ENCODE measurements around the gene RPS15. TPM values are rescaled to one million over a fixed set of nuclear protein-coding genes. Genes with fewer than 3 reads are reported as not detected.
A peak's percentile ranks its signal among the peaks of the same experiment; 100 is the strongest.

RPS15 gene
- 1,175 TPM for total RNA-seq (ENCODE audit: unreplicated experiment)
- long read RNA-seq, transcript RPS15-201 (4 exons, 534 nt) = minor isoform, 30 of 1,829 reads
- long read RNA-seq, transcript RPS15-209 (4 exons, 510 nt) = major isoform, 1,549 of 1,829 reads
- long read RNA-seq, transcript RPS15-210 (3 exons, 873 nt) = minor isoform, 214 of 1,829 reads
- long read RNA-seq, partial matches to known transcripts = 5 of 1,829 reads
- long read RNA-seq, other reads (novel, unspliced or antisense) = 23 of 1,829 reads

DNA sequence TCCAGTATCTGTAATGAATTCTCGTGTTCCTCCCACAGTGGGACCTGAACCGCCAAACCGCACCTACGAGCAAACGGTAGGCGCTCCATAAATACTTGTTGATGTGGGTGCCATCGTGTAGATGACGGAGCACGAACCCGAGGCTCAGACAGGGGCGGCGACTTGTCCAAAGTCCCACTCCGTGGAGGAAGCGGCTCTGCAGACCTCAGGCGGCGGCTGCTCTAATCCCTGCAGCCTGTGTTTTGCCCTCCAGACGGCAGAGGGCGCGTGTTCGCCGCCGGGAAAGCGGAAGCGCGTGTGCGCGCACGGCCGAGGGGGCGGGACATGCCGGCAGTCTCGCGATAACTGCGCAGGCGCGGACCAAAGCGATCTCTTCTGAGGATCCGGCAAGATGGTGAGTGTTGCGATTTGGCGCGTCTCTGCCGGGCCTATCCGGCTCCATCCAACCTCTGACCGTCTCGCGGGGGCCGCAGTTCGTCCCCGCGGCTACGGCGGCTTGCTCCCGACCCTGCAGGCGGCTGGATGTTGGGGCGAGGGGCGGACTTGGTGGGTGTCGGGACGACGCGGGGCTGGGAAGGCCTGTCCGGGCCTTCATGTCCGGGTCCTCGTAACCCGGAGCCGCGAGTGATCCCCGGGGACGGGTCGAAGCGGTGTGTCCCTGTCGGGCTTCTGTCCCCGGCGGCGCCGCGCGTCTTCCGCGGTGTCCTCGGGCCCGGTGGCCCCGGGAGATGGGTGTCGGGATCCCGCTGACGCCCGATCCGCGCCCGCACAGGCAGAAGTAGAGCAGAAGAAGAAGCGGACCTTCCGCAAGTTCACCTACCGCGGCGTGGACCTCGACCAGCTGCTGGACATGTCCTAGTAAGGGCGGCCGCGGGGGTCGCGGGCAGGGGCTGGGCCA lies at the start of gene RPS15:
RPS15 (plus strand) TSS at position 362 of the 898 bp plus-strand sequence; CDS start at position 392, 30 bp downstream.
- peaks cover 28% of the 10 kb centered on the region for H3K36me3 Mint-ChIP-seq (ENCODE audit: low read depth, unreplicated experiment)
- no peaks in the 10 kb centered on the region for H3K9me3 Mint-ChIP-seq (ENCODE audit: unreplicated experiment)
- H3K27ac Mint-ChIP-seq (ENCODE audit: unreplicated experiment) = peak within 1 kb of the TSS; percentile 95
- peaks cover 5% of the 10 kb centered on the region for H3K27me3 Mint-ChIP-seq (ENCODE audit: unreplicated experiment)
- peaks cover 3% of the 10 kb centered on the region for H3K4me1 Mint-ChIP-seq (ENCODE audit: unreplicated experiment)
- peak; percentile 97 for DNase-seq (ENCODE audit: low spot score)
- H3K4me3 Mint-ChIP-seq (ENCODE audit: unreplicated experiment) = peak within 1 kb of the TSS; percentile 96
- TF ChIP-seq, protein P1, sequence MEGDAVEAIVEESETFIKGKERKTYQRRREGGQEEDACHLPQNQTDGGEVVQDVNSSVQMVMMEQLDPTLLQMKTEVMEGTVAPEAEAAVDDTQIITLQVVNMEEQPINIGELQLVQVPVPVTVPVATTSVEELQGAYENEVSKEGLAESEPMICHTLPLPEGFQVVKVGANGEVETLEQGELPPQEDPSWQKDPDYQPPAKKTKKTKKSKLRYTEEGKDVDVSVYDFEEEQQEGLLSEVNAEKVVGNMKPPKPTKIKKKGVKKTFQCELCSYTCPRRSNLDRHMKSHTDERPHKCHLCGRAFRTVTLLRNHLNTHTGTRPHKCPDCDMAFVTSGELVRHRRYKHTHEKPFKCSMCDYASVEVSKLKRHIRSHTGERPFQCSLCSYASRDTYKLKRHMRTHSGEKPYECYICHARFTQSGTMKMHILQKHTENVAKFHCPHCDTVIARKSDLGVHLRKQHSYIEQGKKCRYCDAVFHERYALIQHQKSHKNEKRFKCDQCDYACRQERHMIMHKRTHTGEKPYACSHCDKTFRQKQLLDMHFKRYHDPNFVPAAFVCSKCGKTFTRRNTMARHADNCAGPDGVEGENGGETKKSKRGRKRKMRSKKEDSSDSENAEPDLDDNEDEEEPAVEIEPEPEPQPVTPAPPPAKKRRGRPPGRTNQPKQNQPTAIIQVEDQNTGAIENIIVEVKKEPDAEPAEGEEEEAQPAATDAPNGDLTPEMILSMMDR (IDR thresholded peaks at IDR 0.05; ENCODE audit: unreplicated experiment) = peak; percentile 90

DNA sequence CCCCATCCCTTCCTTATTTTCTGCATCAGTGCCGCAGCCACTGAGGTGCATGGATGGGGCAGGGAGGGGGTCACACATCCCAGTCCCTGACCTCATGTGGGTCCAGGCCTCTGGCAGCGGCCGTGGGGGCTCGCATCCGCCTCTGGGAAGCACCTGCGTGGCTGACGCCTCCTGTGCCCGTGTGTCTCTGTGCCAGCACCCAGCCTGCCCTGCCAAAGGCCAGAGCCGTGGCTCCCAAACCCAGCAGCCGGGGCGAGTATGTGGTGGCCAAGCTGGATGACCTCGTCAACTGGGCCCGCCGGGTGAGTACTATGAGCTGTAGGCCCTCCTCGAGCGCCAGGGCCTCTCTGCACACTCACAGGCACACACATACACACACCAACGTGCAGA lies 49.6 kb upstream of the RPS15 start:
- peaks cover 5% of the 10 kb centered on the region for H3K4me1 Mint-ChIP-seq (ENCODE audit: unreplicated experiment)
- H3K27me3 Mint-ChIP-seq (ENCODE audit: unreplicated experiment) = peaks cover 9% of the 10 kb centered on the region
- H3K9me3 Mint-ChIP-seq (ENCODE audit: unreplicated experiment) = no peaks in the 10 kb centered on the region
- peak overlapping the region; percentile 69 for H3K4me3 Mint-ChIP-seq (ENCODE audit: unreplicated experiment)
- TF ChIP-seq, protein P1 (IDR thresholded peaks at IDR 0.05; ENCODE audit: unreplicated experiment) = no peak
- peak overlapping the region; percentile 24 for H3K27ac Mint-ChIP-seq (ENCODE audit: unreplicated experiment)
- no peak for DNase-seq (ENCODE audit: low spot score)
- H3K36me3 Mint-ChIP-seq (ENCODE audit: low read depth, unreplicated experiment) = peaks cover 17% of the 10 kb centered on the region

DNA sequence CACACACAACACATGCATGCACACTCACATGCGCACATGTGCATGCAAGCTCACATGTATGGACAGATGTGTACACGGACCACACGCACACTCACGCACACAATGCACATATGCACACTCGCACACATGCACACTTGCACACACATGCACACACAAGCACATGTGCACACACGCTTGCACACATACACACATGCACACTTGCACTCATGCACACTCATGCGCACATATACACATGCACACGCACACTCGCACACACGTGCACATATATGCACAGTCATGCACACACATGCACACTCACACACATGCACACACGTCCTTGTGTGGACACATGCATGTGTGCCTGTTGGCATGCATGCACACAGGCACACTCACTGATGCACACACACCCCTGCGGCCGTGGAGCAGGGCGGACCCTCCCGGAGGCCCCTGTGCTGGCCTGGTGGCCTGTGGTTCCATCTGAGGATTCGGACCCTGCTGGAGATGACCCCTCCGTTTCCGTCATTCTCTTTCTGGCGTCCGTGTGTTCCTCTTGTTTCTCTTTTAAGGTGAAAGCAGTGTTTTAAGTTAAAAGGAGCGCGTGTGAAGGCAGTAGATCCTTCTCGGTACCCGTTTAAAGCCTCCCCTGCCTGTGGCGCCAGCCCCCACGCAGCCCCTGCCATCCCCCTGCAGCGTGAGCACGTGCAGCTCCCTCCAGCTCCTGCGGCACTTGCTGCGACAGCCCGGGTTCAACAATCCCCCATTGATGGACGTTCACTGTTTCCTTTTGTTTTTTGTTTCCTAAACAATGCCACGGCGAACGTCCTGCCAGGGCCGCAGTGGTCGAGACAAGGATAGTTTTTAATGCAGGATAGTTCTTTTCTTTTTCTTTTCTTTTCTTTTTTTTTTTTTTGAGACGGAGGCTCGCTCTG lies 48.9 kb upstream of the RPS15 start:
- peaks cover 5% of the 10 kb centered on the region for H3K4me1 Mint-ChIP-seq (ENCODE audit: unreplicated experiment)
- DNase-seq (ENCODE audit: low spot score) = no peak
- peak overlapping the region; percentile 24 for H3K27ac Mint-ChIP-seq (ENCODE audit: unreplicated experiment)
- peaks cover 17% of the 10 kb centered on the region for H3K36me3 Mint-ChIP-seq (ENCODE audit: low read depth, unreplicated experiment)
- no peaks in the 10 kb centered on the region for H3K9me3 Mint-ChIP-seq (ENCODE audit: unreplicated experiment)
- peaks cover 9% of the 10 kb centered on the region for H3K27me3 Mint-ChIP-seq (ENCODE audit: unreplicated experiment)
- peak overlapping the region; percentile 69 for H3K4me3 Mint-ChIP-seq (ENCODE audit: unreplicated experiment)
- TF ChIP-seq, protein P1 (IDR thresholded peaks at IDR 0.05; ENCODE audit: unreplicated experiment) = no peak

DNA sequence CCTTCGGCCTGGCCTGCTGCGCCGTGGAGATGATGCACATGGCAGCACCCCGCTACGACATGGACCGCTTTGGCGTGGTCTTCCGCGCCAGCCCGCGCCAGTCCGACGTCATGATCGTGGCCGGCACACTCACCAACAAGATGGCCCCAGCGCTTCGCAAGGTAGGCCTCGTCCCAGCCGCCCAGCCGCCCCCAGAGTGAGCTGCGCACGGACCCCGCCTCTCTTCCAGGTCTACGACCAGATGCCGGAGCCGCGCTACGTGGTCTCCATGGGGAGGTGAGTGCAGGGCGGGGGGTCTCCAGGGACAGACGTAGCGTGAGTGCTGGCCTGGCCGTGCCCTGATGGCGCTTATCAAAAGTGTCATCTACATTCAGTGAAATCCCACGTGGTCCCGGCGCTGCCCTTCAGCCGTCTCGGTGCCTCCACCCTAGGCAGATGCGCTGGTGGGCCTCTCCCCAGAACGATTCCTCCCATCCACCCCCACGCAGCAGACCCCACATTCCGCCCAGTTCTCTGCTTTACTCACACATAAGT lies 47.2 kb upstream of the RPS15 start:
- no peak overlapping the region for H3K27ac Mint-ChIP-seq (ENCODE audit: unreplicated experiment)
- peaks cover 7% of the 10 kb centered on the region for H3K27me3 Mint-ChIP-seq (ENCODE audit: unreplicated experiment)
- TF ChIP-seq, protein P1 (IDR thresholded peaks at IDR 0.05; ENCODE audit: unreplicated experiment) = no peak
- no peaks in the 10 kb centered on the region for H3K9me3 Mint-ChIP-seq (ENCODE audit: unreplicated experiment)
- peaks cover 2% of the 10 kb centered on the region for H3K4me1 Mint-ChIP-seq (ENCODE audit: unreplicated experiment)
- peaks cover 17% of the 10 kb centered on the region for H3K36me3 Mint-ChIP-seq (ENCODE audit: low read depth, unreplicated experiment)
- no peak overlapping the region for H3K4me3 Mint-ChIP-seq (ENCODE audit: unreplicated experiment)
- no peak for DNase-seq (ENCODE audit: low spot score)
